GM21723 (cell line): ENCODE data around the gene SUGCT.

Experiments
- ATAC-seq: cut with Tn5 transposase; IDR thresholded peaks from one replicate; pipeline ENCODE4 v1.9.1; 2021; ENCODE audit warnings: mild to moderate bottlenecking, moderate library complexity; ENCODE audit not compliant: unreplicated experiment

The SUGCT gene

DNA sequence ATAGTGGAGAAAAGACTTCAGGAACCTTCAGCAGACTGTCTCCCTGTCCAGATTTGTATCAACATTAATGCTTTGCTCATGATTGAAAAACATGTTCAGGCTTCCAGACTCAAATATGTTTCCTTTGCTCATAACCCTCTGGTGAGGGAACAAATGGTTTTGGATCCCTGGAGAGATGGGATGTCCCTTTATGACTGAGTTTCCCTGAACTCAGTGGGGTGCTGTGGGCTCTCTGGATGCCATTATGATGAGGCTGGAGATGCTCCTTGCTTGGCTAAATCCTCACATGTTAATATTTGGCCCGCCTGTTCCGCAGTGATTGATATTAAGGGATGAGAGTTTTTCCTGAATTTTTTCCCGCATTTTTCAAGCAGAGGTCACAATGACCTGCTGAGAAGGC lies 749.4 kb downstream of the SUGCT start:
- ATAC-seq, result no peak

- ATAC-seq, result no peak
Measured at GRCh38 chr7:40885503-40885902, 750.7 kb downstream of the SUGCT start.

DNA sequence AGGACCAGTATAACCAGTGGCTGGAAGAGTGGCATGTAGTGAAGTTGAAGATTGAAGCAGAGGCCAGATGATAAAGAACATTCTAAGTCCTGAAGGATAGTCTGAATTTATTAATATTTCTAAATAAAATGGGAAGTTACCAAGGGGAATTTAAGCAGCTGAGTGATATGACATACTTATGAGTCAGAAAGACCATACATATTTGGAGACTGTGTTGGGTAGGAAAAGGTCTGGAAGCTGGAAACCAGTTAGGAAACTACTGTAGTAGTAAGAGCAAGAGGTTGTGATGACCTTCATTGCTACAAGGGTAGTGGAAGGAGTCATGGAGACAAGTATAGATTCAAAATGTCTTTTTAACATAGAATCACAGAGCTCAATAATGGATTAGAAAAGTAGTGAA lies 752.3 kb downstream of the SUGCT start:
- no peak for ATAC-seq

- no peak for ATAC-seq
Measured at GRCh38 chr7:40888499-40888898, 753.7 kb downstream of the SUGCT start.

DNA sequence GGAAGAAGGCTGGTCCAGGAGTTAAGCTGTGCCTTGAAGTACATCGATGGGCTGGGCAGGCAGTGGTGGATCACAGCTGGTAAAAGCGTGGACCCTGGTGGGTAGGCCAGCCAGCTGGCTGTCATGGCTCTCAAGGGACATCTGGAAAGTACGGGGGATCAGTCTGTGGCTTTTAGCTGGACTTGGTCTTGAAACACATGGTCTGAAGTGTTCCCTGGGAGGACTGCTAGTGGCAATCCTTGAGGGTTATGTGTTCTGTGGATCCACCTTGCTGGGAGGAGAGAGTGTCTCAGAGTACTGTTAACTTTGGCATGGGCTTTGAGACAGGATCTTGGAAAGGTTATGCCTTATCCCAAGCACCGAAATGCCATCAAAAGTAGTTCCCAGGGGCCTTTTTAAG lies 754.3 kb downstream of the SUGCT start:
- ATAC-seq, result no peak

GRCh38 chr7:40889539-40889938 lies 754.7 kb downstream of the SUGCT start:
- no peak for ATAC-seq

- no peak for ATAC-seq
Measured at GRCh38 chr7:40890088-40890692, 755.4 kb downstream of the SUGCT start.

GRCh38 chr7:40891232-40891631 lies 756.4 kb downstream of the SUGCT start:
- ATAC-seq, result no peak

GRCh38 chr7:40899151-40899550 lies 764.3 kb downstream of the SUGCT start:
- ATAC-seq, result no peak

DNA sequence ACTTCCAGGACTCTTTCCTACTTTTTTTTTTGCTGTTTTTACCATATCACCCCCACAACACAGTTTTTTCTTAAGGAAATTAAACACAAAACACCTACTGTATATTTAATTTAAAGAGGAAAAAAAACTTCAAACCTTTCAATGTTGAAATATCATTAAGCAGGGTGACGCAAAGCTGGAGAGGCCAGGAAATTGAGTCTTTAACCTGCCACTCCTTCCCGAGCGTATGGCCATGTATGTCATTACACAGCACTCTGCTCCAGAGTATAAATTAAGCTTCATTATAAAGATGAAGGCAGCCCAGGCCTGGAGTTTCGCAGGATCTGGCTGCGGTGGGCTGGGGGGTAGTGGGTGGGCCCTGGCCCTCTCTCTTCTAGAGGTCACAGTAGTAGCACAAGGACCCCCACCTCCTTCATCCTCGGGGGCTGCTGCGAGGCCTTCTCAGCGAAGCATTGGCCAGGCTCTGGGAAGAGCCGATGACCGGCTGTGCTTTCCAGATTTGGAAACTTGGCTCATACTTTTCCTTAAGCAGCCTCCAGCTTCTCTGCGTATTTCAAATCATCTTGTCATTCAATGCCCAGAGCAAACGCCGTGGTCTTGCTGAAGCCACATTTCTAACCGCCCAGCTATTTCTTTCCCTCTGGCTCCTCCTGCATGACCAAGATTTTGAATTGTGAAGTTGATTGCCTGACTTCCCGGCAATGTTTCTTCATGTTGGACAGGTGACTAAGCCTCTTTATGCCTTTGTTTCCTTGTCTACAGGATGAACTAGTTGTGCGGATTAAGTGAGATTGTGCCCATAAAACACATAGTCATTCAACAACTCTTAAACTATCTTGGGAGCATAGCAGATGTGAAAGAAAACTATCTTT lies 765.1 kb downstream of the SUGCT start:
- ATAC-seq, result no peak

- no peak for ATAC-seq
Measured at GRCh38 chr7:40903872-40904271, 769.1 kb downstream of the SUGCT start.

DNA sequence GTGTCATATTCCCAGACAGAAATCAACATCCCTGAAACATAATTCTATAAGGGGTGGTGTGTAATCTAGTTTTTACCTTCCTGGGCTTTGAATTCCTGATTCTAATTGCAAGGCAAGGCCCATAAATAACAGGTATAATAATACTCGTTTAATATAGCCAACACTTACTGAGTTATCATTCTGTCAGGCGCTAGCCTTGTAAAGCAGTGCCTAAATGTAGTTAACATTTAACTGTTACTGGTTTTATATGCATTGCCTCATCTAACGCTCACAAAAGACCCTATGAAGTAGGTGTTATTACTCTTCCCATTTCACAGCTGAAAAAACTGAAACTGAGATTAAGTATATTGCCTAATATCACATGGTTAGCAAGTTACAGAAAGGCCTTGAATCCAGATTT lies 772.5 kb downstream of the SUGCT start:
- ATAC-seq, result no peak

DNA sequence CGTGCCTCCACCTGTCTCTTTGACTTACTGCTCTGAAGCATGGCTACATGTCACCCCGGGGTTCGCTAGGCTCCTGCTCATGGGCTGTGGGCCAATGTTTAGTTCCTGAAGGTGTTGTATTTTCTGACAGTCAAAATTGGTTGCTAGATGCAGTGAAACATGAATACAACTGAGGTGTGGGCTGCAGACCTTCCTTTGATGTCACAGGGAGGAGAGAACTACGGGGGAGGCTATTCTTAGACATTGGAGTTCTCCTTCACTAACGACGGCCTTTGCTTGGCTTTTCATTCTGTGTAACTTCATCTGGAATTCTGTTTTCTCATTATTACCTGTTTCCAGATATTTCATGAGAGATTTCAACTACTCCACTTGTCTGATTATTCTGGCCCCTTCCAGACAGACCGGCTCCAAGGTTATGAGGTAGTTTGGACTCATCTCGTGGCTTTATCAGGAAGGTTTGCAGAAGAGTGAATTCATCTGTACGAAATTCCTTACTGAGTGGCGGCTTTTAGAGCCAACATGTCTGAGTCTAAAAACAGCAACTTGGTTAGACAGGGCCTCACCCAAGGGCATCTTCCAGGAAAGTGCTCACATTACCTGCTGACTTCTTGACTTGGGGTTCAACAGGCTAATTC lies 774.7 kb downstream of the SUGCT start:
- ATAC-seq, result no peak
